ENCODE data around the gene FAM180A. TPM values are rescaled to one million over a fixed set of nuclear protein-coding genes. Genes with fewer than 3 reads are reported as not detected.

The FAM180A gene
- polyA plus RNA-seq, 1 of the 3 experiments (the other 2 are of a cell fraction) = 0.08 TPM

DNA sequence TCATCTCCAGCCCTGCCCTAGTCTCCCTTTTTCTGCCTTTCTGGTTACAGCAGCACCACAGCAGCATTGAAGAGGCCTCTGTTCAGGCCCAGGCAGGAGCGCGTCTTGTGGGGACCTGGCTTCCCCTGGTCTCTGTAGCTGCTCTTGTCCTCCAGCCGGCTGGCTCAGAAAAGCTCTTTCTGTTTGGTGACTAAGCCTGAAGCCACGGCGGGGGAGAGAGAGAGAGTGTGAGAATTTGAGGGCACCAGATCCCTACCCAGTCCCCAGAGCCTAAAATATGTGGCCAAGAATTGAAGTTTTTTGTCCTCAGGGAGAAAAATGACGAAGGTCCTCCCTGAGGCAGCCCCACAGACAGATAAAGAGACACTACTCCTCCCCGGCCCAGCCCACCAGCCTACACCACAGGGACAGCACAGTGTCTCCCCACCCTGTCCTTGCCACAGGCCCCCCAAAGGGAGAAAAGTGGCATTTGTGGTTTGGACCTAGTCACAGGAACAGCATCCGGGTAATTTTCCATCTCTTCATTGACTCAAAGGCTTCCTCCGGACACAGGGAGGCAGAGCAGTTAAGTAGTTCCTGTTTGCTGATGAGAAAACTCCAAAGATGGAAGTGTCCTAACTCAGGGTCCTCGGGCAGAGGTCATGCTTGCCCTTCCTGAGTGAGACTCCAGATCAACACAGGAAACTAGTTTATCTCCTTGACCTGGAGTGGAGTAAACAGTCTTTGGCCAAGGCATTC lies 13.3 kb upstream of the FAM180A start:
- Histone ChIP-seq H4K20me1 (ENCODE audit: insufficient read depth) (no peaks in the 10 kb centered on the region), H2AFZ (ENCODE audit: low read depth) (peak overlapping the region; percentile 70), H3K27ac (ENCODE audit: low read depth in 2 of 2, low read length in 1 of 2) (peak overlapping the region in 1 of 2 experiments; percentile 60; a peak in 2 of 4 replicates), H3K9me2 (no peaks in the 10 kb centered on the region), H3K9ac (peak overlapping the region; percentile 18; the same call in 1 of the 2 replicates), H3K27me3 (ENCODE audit: insufficient read depth) (no peaks in the 10 kb centered on the region), H3K4me3 (ENCODE audit: low read depth in 2 of 2, low read length in 1 of 2) (no peak overlapping the region), H3K9me3 (no peaks in the 10 kb centered on the region), H3K4me2 (peak overlapping the region; percentile 26; the same call in 1 of the 2 replicates), H3F3A (replicated peaks; ENCODE audit: insufficient read depth) (peaks cover 13% of the 10 kb centered on the region), H3K36me3 (replicated peaks in 1 of 2; ENCODE audit: control insufficient read depth in 1 of 2, insufficient read depth in 2 of 2, low read length in 1 of 2) (no peaks in the 10 kb centered on the region), H3K4me1 (ENCODE audit: control insufficient read depth in 1 of 2, insufficient read depth in 2 of 2, low read depth in 1 of 2, low read length in 1 of 2) (peaks cover 2 to 14% of the 10 kb centered on the region in 2 experiments; a peak in 2 of 4 replicates), H3K79me2 (ENCODE audit: insufficient read depth) (no peaks in the 10 kb centered on the region)
- no peak for DNase-seq
- CTCF ChIA-PET = interaction anchor here (1.1 kb wide), 1 partner anchor 11 kb away, joined by 3 read pairs; no protein-coding TSS in a partner anchor
- POLR2A ChIA-PET = no interaction called here
- no peak for TF ChIP-seq RFX5 (IDR thresholded peaks at IDR 0.05; ENCODE audit: low read length)
- TF ChIP-seq, protein P1, sequence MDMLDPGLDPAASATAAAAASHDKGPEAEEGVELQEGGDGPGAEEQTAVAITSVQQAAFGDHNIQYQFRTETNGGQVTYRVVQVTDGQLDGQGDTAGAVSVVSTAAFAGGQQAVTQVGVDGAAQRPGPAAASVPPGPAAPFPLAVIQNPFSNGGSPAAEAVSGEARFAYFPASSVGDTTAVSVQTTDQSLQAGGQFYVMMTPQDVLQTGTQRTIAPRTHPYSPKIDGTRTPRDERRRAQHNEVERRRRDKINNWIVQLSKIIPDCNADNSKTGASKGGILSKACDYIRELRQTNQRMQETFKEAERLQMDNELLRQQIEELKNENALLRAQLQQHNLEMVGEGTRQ (IDR thresholded peaks at IDR 0.05; ENCODE audit: borderline replicate concordance, low read depth, low read length) = no peak
- TF ChIP-seq FOSL2 (IDR thresholded peaks at IDR 0.05; ENCODE audit: borderline replicate concordance, low read depth) = peak; percentile 10; the same call in 1 of the 2 replicates
- WGBS (ENCODE audit: low lambda C conversion rate) = 71% methylated on average over 10 of the region's 10 CpGs

DNA sequence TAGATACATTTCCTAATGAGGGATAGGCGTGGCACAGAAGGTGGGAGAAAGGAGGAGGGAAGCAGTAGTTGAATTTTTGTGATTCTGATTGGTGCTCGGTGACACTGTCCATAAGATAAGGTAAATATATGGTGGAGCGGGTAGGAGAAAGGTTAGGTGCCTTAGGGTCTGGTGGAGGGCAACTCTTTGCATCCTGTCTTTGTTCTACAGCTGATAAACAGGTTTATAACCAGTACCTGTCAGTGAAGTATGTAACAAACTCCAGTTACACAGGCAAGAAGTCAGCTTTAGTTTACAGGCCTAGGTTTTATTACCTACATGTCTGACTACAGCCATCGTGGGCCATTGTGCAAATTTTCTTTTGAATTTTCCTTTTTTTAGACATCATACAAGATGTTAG lies 10.9 kb upstream of the FAM180A start:
- ChIA-PET CTCF (no interaction called here), POLR2A (no interaction called here)
- Histone ChIP-seq H3K36me3 (replicated peaks in 1 of 2; ENCODE audit: control insufficient read depth in 1 of 2, insufficient read depth in 2 of 2, low read length in 1 of 2) (no peaks in the 10 kb centered on the region), H3K4me1 (ENCODE audit: control insufficient read depth in 1 of 2, insufficient read depth in 2 of 2, low read depth in 1 of 2, low read length in 1 of 2) (peaks cover 9 to 14% of the 10 kb centered on the region in 2 experiments; a peak in 2 of 4 replicates), H3K27me3 (ENCODE audit: insufficient read depth) (no peaks in the 10 kb centered on the region), H3K9ac (no peak overlapping the region), H4K20me1 (ENCODE audit: insufficient read depth) (no peaks in the 10 kb centered on the region), H3K9me3 (no peaks in the 10 kb centered on the region), H3K27ac (ENCODE audit: low read depth in 2 of 2, low read length in 1 of 2) (no peak overlapping the region), H3K9me2 (no peaks in the 10 kb centered on the region), H3K4me3 (ENCODE audit: low read depth in 2 of 2, low read length in 1 of 2) (no peak overlapping the region), H3K4me2 (no peak overlapping the region), H3F3A (replicated peaks; ENCODE audit: insufficient read depth) (peaks cover 13% of the 10 kb centered on the region), H2AFZ (ENCODE audit: low read depth) (no peak overlapping the region), H3K79me2 (ENCODE audit: insufficient read depth) (no peaks in the 10 kb centered on the region)
- TF ChIP-seq FOXJ3 (CRISPR knock-in tag; IDR thresholded peaks at IDR 0.05) (no peak), GABPA (IDR thresholded peaks at IDR 0.05; ENCODE audit: low read depth) (no peak), MEF2A (IDR thresholded peaks at IDR 0.05; ENCODE audit: borderline replicate concordance, low read depth) (no peak), RAD21 (IDR thresholded peaks at IDR 0.05; ENCODE audit: low read length) (no peak), CHD2 (IDR thresholded peaks at IDR 0.05; ENCODE audit: low read length, partially characterized antibody) (no peak), YY1 (IDR thresholded peaks at IDR 0.05; ENCODE audit: low read depth) (no peak), NFIC (IDR thresholded peaks at IDR 0.05; ENCODE audit: borderline replicate concordance) (no peak), RFX5 (IDR thresholded peaks at IDR 0.05; ENCODE audit: low read length) (no peak), MXI1 (IDR thresholded peaks at IDR 0.05; ENCODE audit: low read depth, low read length) (no peak), FOSL2 (IDR thresholded peaks at IDR 0.05; ENCODE audit: borderline replicate concordance, low read depth) (no peak), RXRA (IDR thresholded peaks at IDR 0.05; ENCODE audit: borderline replicate concordance, low read depth) (no peak), JUND (IDR thresholded peaks at IDR 0.05) (no peak), GATA2 (CRISPR knock-in tag; IDR thresholded peaks at IDR 0.05) (no peak)
- TF ChIP-seq, protein P2, sequence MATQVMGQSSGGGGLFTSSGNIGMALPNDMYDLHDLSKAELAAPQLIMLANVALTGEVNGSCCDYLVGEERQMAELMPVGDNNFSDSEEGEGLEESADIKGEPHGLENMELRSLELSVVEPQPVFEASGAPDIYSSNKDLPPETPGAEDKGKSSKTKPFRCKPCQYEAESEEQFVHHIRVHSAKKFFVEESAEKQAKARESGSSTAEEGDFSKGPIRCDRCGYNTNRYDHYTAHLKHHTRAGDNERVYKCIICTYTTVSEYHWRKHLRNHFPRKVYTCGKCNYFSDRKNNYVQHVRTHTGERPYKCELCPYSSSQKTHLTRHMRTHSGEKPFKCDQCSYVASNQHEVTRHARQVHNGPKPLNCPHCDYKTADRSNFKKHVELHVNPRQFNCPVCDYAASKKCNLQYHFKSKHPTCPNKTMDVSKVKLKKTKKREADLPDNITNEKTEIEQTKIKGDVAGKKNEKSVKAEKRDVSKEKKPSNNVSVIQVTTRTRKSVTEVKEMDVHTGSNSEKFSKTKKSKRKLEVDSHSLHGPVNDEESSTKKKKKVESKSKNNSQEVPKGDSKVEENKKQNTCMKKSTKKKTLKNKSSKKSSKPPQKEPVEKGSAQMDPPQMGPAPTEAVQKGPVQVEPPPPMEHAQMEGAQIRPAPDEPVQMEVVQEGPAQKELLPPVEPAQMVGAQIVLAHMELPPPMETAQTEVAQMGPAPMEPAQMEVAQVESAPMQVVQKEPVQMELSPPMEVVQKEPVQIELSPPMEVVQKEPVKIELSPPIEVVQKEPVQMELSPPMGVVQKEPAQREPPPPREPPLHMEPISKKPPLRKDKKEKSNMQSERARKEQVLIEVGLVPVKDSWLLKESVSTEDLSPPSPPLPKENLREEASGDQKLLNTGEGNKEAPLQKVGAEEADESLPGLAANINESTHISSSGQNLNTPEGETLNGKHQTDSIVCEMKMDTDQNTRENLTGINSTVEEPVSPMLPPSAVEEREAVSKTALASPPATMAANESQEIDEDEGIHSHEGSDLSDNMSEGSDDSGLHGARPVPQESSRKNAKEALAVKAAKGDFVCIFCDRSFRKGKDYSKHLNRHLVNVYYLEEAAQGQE (IDR thresholded peaks at IDR 0.05; ENCODE audit: low read depth, low read length) = no peak
- DNase-seq = no peak
- 74% methylated on average over 4 of the region's 4 CpGs for WGBS (ENCODE audit: low lambda C conversion rate)
